IPS-NIHi11 (cell line): ENCODE data around the gene ADAP1.
"Not testable (repeated sequence)": the region's sequence is repeated elsewhere in the genome, so short reads cannot be mapped to it uniquely, and the experiment has no call there.

Experiments
- DNase-seq: peaks from one replicate; pipeline ENCODE4 v3.0.0; 2012; ENCODE audit warnings: mixed read lengths, low spot score

The ADAP1 gene

GRCh38 chr7:974820-975681, 20.6 kb upstream of the ADAP1 start, which contains the start of gene COX19:
Gene COX19, minus strand, starts transcription at chr7:975549. Its CDS starts 40 bp downstream, at chr7:975509.
- DNase-seq, result peak; percentile 96

- no peak for DNase-seq
Measured at GRCh38 chr7:974172-974571, 19.7 kb upstream of the ADAP1 start.

GRCh38 chr7:973312-973711, 18.8 kb upstream of the ADAP1 start:
- DNase-seq, result no peak

- DNase-seq, result no peak
Measured at GRCh38 chr7:972676-973309, 18.3 kb upstream of the ADAP1 start.

- no peak for DNase-seq
Measured at GRCh38 chr7:972110-972509, 17.6 kb upstream of the ADAP1 start.

GRCh38 chr7:970744-971143, 16.3 kb upstream of the ADAP1 start:
- DNase-seq, result no peak

- DNase-seq, result no peak
Measured at GRCh38 chr7:969403-969802, 14.9 kb upstream of the ADAP1 start.

- no peak for DNase-seq
Measured at GRCh38 chr7:968205-969105, 14.0 kb upstream of the ADAP1 start.

- DNase-seq, result no peak
Measured at GRCh38 chr7:967361-968082, 13.0 kb upstream of the ADAP1 start.

- no peak for DNase-seq
Measured at GRCh38 chr7:966291-967069, 12.0 kb upstream of the ADAP1 start.

- peak; percentile 55 for DNase-seq
Measured at GRCh38 chr7:964401-965231, 10.1 kb upstream of the ADAP1 start.

GRCh38 chr7:963236-964078, 9.0 kb upstream of the ADAP1 start:
- no peak for DNase-seq

- DNase-seq, result peak; percentile 3
Measured at GRCh38 chr7:962401-963081, 8.1 kb upstream of the ADAP1 start.

- no peak for DNase-seq
Measured at GRCh38 chr7:961546-962400, 7.3 kb upstream of the ADAP1 start.

- not testable (repeated sequence) for DNase-seq
Measured at GRCh38 chr7:960972-961371, 6.5 kb upstream of the ADAP1 start.

GRCh38 chr7:960269-960871, 5.9 kb upstream of the ADAP1 start:
- DNase-seq, result no peak

GRCh38 chr7:959740-960139, 5.3 kb upstream of the ADAP1 start:
- DNase-seq, result not testable (repeated sequence)
